Measurements from ENCODE around the gene GATA5. TPM values are rescaled to one million over a fixed set of nuclear protein-coding genes. Genes with fewer than 3 reads are reported as not detected.

GATA5 gene
- total RNA-seq, 2 donors from 2014 or later = 2.5 to 6.7 TPM

- Mint-ChIP-seq H3K27ac (no peak overlapping the region), H3K36me3 (ENCODE audit: low read depth) (no peaks in the 10 kb centered on the region), H3K4me1 (peaks cover 7% of the 10 kb centered on the region), H3K4me3 (no peak overlapping the region), H3K27me3 (ENCODE audit: insufficient read depth) (no peaks in the 10 kb centered on the region), H3K9me3 (no peaks in the 10 kb centered on the region)
- H3K9ac ChIP-seq (ENCODE audit: extremely low read depth, low read length, poor library complexity, severe bottlenecking) = no peak overlapping the region
- DNase-seq = no peak
- H3K9me3 ChIP-seq (ENCODE audit: control insufficient read depth, low read length) = no peaks in the 10 kb centered on the region
- TF ChIP-seq CTCF (conservative IDR thresholded peaks at IDR 0.05) = no peak
- WGBS, 2 experiments (ENCODE audit: insufficient coverage in 1 of 2, insufficient read length in 1 of 2) = 77 to 94% methylated on average over 2 to 13 of the region's 13 CpGs
- H3K27me3 ChIP-seq (ENCODE audit: control insufficient read depth, insufficient read depth, low read length, poor library complexity, severe bottlenecking) = peaks cover 5% of the 10 kb centered on the region
- H3K4me1 ChIP-seq (ENCODE audit: control insufficient read depth, insufficient read depth, low read length) = peaks cover 9% of the 10 kb centered on the region
- no peak overlapping the region for H3K4me3 ChIP-seq (ENCODE audit: low read length)
- H3K36me3 ChIP-seq (ENCODE audit: control insufficient read depth, insufficient read depth, low read length) = no peaks in the 10 kb centered on the region
- H3K27ac ChIP-seq (ENCODE audit: low read depth, low read length) = no peak overlapping the region
These were observed 26.2 kb upstream of the GATA5 start for GRCh38 chr20:62501801-62502495.

GRCh38 chr20:62500237-62500864 lies 24.6 kb upstream of the GATA5 start:
- Mint-ChIP-seq H3K4me1 (peaks cover 7% of the 10 kb centered on the region), H3K4me3 (no peak overlapping the region), H3K27ac (no peak overlapping the region), H3K36me3 (ENCODE audit: low read depth) (no peaks in the 10 kb centered on the region), H3K27me3 (ENCODE audit: insufficient read depth) (peaks cover 3% of the 10 kb centered on the region), H3K9me3 (no peaks in the 10 kb centered on the region)
- H3K27me3 ChIP-seq (ENCODE audit: control insufficient read depth, insufficient read depth, low read length, poor library complexity, severe bottlenecking) = peaks cover 5% of the 10 kb centered on the region
- H3K9ac ChIP-seq (ENCODE audit: extremely low read depth, low read length, poor library complexity, severe bottlenecking) = no peak overlapping the region
- H3K36me3 ChIP-seq (ENCODE audit: control insufficient read depth, insufficient read depth, low read length) = no peaks in the 10 kb centered on the region
- no peak overlapping the region for H3K27ac ChIP-seq (ENCODE audit: low read depth, low read length)
- TF ChIP-seq CTCF (conservative IDR thresholded peaks at IDR 0.05) = peak; percentile 81
- H3K4me1 ChIP-seq (ENCODE audit: control insufficient read depth, insufficient read depth, low read length) = peaks cover 9% of the 10 kb centered on the region
- WGBS, 2 experiments (ENCODE audit: insufficient coverage in 1 of 2, insufficient read length in 1 of 2) = 41 to 90% methylated on average over 5 to 26 of the region's 26 CpGs
- peak; percentile 91 for DNase-seq
- H3K9me3 ChIP-seq (ENCODE audit: control insufficient read depth, low read length) = no peaks in the 10 kb centered on the region
- no peak overlapping the region for H3K4me3 ChIP-seq (ENCODE audit: low read length)

- TF ChIP-seq CTCF (conservative IDR thresholded peaks at IDR 0.05) = no peak
- Mint-ChIP-seq H3K4me1 (peaks cover 8% of the 10 kb centered on the region), H3K36me3 (ENCODE audit: low read depth) (no peaks in the 10 kb centered on the region), H3K9me3 (no peaks in the 10 kb centered on the region), H3K4me3 (no peak overlapping the region), H3K27me3 (ENCODE audit: insufficient read depth) (peaks cover 3% of the 10 kb centered on the region), H3K27ac (no peak overlapping the region)
- H3K4me1 ChIP-seq (ENCODE audit: control insufficient read depth, insufficient read depth, low read length) = peaks cover 9% of the 10 kb centered on the region
- 75 to 78% methylated on average over 12 to 21 of the region's 21 CpGs for WGBS, 2 experiments (ENCODE audit: insufficient coverage in 1 of 2, insufficient read length in 1 of 2)
- no peak overlapping the region for H3K4me3 ChIP-seq (ENCODE audit: low read length)
- peaks cover 5% of the 10 kb centered on the region for H3K27me3 ChIP-seq (ENCODE audit: control insufficient read depth, insufficient read depth, low read length, poor library complexity, severe bottlenecking)
- H3K9me3 ChIP-seq (ENCODE audit: control insufficient read depth, low read length) = no peaks in the 10 kb centered on the region
- no peak for DNase-seq
- H3K36me3 ChIP-seq (ENCODE audit: control insufficient read depth, insufficient read depth, low read length) = no peaks in the 10 kb centered on the region
- no peak overlapping the region for H3K27ac ChIP-seq (ENCODE audit: low read depth, low read length)
- no peak overlapping the region for H3K9ac ChIP-seq (ENCODE audit: extremely low read depth, low read length, poor library complexity, severe bottlenecking)
These were observed 24.0 kb upstream of the GATA5 start for GRCh38 chr20:62499758-62500236.
